Measurements from ENCODE around the gene RNF31. TPM values are rescaled to one million over a fixed set of nuclear protein-coding genes. Genes with fewer than 3 reads are reported as not detected.

RNF31 gene
- total and polyA plus RNA-seq, 2 of the 13 experiments (the other 11 are each of a cell fraction or from before 2014, with no cell fraction given), result 48.2 to 86.8 TPM

- no peak for TF ChIP-seq ARID4A (CRISPR knock-in tag; IDR thresholded peaks at IDR 0.05; ENCODE audit: borderline replicate concordance)
- TF ChIP-seq NFYC (CRISPR knock-in tag; IDR thresholded peaks at IDR 0.05), result no peak
- TF ChIP-seq ZNF552 (CRISPR knock-in tag; IDR thresholded peaks at IDR 0.05; ENCODE audit: borderline replicate concordance), result peak; percentile 46; the same call in 1 of the 2 replicates
- peak; percentile 1; the same call in 1 of the 2 replicates for TF ChIP-seq BHLHE40 (IDR thresholded peaks at IDR 0.05; ENCODE audit: low read length)
- TF ChIP-seq ATAD3A (CRISPR knock-in tag; IDR thresholded peaks at IDR 0.05), result 0 out of 2 replicates have a peak, but pooled peaks have one; percentile 19
- no peak for TF ChIP-seq ZNF468 (CRISPR knock-in tag; IDR thresholded peaks at IDR 0.05)
- TF ChIP-seq ZFYVE20 (CRISPR knock-in tag; IDR thresholded peaks at IDR 0.05; ENCODE audit: borderline replicate concordance, low read depth), result no peak
- TF ChIP-seq ZBTB7B (CRISPR knock-in tag; IDR thresholded peaks at IDR 0.05), result no peak
- TF ChIP-seq ETV6 (CRISPR knock-in tag; conservative IDR thresholded peaks at IDR 0.05), result no peak
- TF ChIP-seq ZNF20 (CRISPR knock-in tag; IDR thresholded peaks at IDR 0.05), result no peak
- no peak for TF ChIP-seq ZGPAT (CRISPR knock-in tag; IDR thresholded peaks at IDR 0.05)
- no peak for TF ChIP-seq ATF2 (CRISPR knock-in tag; IDR thresholded peaks at IDR 0.05)
- no peak; the same call in 1 of the 2 replicates for TF ChIP-seq ZBTB20 (CRISPR knock-in tag; IDR thresholded peaks at IDR 0.05; ENCODE audit: borderline replicate concordance, low read depth)
- TF ChIP-seq CREB3 (CRISPR knock-in tag; IDR thresholded peaks at IDR 0.05), result no peak
- TF ChIP-seq ZNF180 (CRISPR knock-in tag; IDR thresholded peaks at IDR 0.05; ENCODE audit: borderline replicate concordance, low read depth), result no peak
- no peak for TF ChIP-seq ZFP62 (CRISPR knock-in tag; IDR thresholded peaks at IDR 0.05)
- 0 out of 2 replicates have a peak, but pooled peaks have one; percentile 76 for TF ChIP-seq PREB (CRISPR knock-in tag; IDR thresholded peaks at IDR 0.05)
- no peak for TF ChIP-seq ZSCAN30 (CRISPR knock-in tag; IDR thresholded peaks at IDR 0.05)
- no peak for TF ChIP-seq KMT2A (CRISPR knock-in tag; IDR thresholded peaks at IDR 0.05)
These were observed 9.5 kb upstream of the RNF31 start (continued) for GRCh38 chr14:24137529-24138395.

Measured in HepG2 (cell line).